Fibroblast of lung (primary cell): ENCODE measurements around the gene TBC1D30. TPM values are rescaled to one million over a fixed set of nuclear protein-coding genes. Genes with fewer than 3 reads are reported as not detected.

Experiments
- DNase-seq, 2 donors: peaks; one replicate each; pipeline versions ENCODE4 v3.0.0 to v3.0.0-alpha.2; 2010; ENCODE audit warnings: low read depth in 2 of 2
- H2AFZ ChIP-seq: 2 replicates; pipeline ENCODE4 v1.5.1; 2012; ENCODE audit warnings: low read length, control low read depth, inconsistent platforms
- H3K27ac ChIP-seq: 2 replicates; pipeline ENCODE4 v1.5.1; 2011; ENCODE audit warnings: low read length, control low read depth; ENCODE audit not compliant: insufficient read depth
- H3K27me3 ChIP-seq: 2 replicates; pipeline ENCODE4 v1.5.1; 2011; ENCODE audit warnings: mild to moderate bottlenecking, low read length; ENCODE audit not compliant: control insufficient read depth, insufficient read depth
- H3K36me3 ChIP-seq: 2 replicates; pipeline ENCODE4 v1.5.1; 2011; ENCODE audit warnings: low read length; ENCODE audit not compliant: control insufficient read depth, insufficient read depth
- H3K4me1 ChIP-seq: 2 replicates; pipeline ENCODE4 v1.5.1; 2011; ENCODE audit warnings: low read length; ENCODE audit not compliant: control insufficient read depth, insufficient read depth; ENCODE audit errors: extremely low read depth
- H3K4me2 ChIP-seq: 2 replicates; pipeline ENCODE4 v1.5.1; 2011; ENCODE audit warnings: low read length, control low read depth; ENCODE audit not compliant: insufficient read depth; ENCODE audit errors: extremely low read depth
- H3K4me3 ChIP-seq, 4 experiments: fragments of 200-600 bp in 1 of 4; sonication (generic) in 1 of 4; replicated peaks in 1 of 4; 2 replicates each; pipeline ENCODE4 v1.5.1; 2011 to 2016; ENCODE audit warnings: low read length in 4 of 4, low read depth in 3 of 4, mild to moderate bottlenecking in 3 of 4, control low read depth in 2 of 4, inconsistent platforms in 1 of 4, mixed read lengths in 1 of 4; ENCODE audit not compliant: insufficient read depth in 1 of 4; ENCODE audit errors: control extremely low read depth in 1 of 4
- H3K79me2 ChIP-seq: 2 replicates; pipeline ENCODE4 v1.5.1; 2012; ENCODE audit warnings: mild to moderate bottlenecking, low read length, inconsistent platforms; ENCODE audit not compliant: control insufficient read depth, insufficient read depth
- H3K9ac ChIP-seq: 2 replicates; pipeline ENCODE4 v1.5.1; 2011; ENCODE audit warnings: mild to moderate bottlenecking, low read length, control low read depth; ENCODE audit not compliant: insufficient read depth
- H3K9me3 ChIP-seq: 2 replicates; pipeline ENCODE4 v1.5.1; 2012; ENCODE audit warnings: low read depth, low read length; ENCODE audit not compliant: control insufficient read depth, insufficient read depth
- H4K20me1 ChIP-seq: 2 replicates; pipeline ENCODE4 v1.5.1; 2011; ENCODE audit warnings: low read length; ENCODE audit not compliant: control insufficient read depth, insufficient read depth; ENCODE audit errors: extremely low read depth
- EZH2 ChIP-seq: IDR thresholded peaks from 2 replicates; pipeline ENCODE4 v1.5.1; 2012; ENCODE audit warnings: low read length, control low read depth, mild to moderate bottlenecking; ENCODE audit errors: missing control alignments
- polyA plus RNA-seq, 2 donors: library from polyadenylated mRNA; depleted of rRNA in 1 of 2; stranded (reverse) in 1 of 2; unstranded in 1 of 2; fragments of >200 nt; gene quantifications; 2 replicates each; pipeline ENCODE4 v1.2.1, GENCODE V29; 2011 to 2012; ENCODE audit warnings: missing spikeins in 1 of 2
- total RNA-seq: library from RNA; depleted of rRNA; stranded (reverse); fragments of >200 nt; gene quantifications from 2 replicates; pipeline ENCODE4 v1.2.1, GENCODE V29; 2014
- TF ChIP-seq, protein P1 (sequence below), 2 donors: IDR thresholded peaks in 1 of 2; conservative IDR thresholded peaks in 1 of 2; 1 replicate in 1 of 2; 2 replicates in 1 of 2; pipeline ENCODE4 v1.5.1; 2011 to 2012; ENCODE audit warnings: low read length in 2 of 2, control low read depth in 1 of 2, inconsistent platforms in 1 of 2, low read depth in 1 of 2, mild to moderate bottlenecking in 1 of 2

The TBC1D30 gene
- total and polyA plus RNA-seq, 2 donors (not counting 1 experiment from before 2014, with no cell fraction given): 0.24 to 0.66 TPM

DNA sequence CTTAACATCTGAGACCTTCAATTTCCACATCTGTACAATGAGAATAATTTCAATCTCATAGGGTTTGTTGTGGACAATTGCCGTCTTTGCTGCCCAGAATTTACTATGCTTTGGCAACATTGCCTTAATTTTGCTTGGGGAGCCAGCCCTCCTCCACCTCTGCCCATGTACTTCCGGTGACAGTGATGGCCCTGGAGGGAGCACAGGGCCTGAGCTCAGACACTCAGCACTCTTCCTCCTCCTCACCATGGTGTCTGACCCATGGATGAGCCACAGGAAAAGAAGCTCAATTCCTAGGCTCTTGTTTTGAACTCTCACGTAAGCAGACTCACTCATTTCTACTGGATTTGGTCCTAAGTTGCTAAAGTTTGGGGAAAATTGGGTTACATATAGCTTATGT lies 58.2 kb downstream of the TBC1D30 start:
- Histone ChIP-seq H3K36me3 (no peaks in the 10 kb centered on the region), H3K4me2 (no peak overlapping the region), H3K79me2 (no peaks in the 10 kb centered on the region), H3K27me3 (peaks cover 8% of the 10 kb centered on the region), H3K27ac (no peak overlapping the region), H3K9ac (no peak overlapping the region), H2AFZ (no peak overlapping the region), H3K4me1 (no peaks in the 10 kb centered on the region), H4K20me1 (no peaks in the 10 kb centered on the region), H3K4me3 (no peak overlapping the region), H3K9me3 (no peaks in the 10 kb centered on the region)
- TF ChIP-seq, protein P1, sequence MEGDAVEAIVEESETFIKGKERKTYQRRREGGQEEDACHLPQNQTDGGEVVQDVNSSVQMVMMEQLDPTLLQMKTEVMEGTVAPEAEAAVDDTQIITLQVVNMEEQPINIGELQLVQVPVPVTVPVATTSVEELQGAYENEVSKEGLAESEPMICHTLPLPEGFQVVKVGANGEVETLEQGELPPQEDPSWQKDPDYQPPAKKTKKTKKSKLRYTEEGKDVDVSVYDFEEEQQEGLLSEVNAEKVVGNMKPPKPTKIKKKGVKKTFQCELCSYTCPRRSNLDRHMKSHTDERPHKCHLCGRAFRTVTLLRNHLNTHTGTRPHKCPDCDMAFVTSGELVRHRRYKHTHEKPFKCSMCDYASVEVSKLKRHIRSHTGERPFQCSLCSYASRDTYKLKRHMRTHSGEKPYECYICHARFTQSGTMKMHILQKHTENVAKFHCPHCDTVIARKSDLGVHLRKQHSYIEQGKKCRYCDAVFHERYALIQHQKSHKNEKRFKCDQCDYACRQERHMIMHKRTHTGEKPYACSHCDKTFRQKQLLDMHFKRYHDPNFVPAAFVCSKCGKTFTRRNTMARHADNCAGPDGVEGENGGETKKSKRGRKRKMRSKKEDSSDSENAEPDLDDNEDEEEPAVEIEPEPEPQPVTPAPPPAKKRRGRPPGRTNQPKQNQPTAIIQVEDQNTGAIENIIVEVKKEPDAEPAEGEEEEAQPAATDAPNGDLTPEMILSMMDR (conservative IDR thresholded peaks at IDR 0.05 in 1 of 2, IDR thresholded peaks at IDR 0.05 in 1 of 2; ENCODE audit: low read depth in 1 of 2, low read length in 2 of 2): no peak
- TF ChIP-seq EZH2: no peak
- no peak for DNase-seq

DNA sequence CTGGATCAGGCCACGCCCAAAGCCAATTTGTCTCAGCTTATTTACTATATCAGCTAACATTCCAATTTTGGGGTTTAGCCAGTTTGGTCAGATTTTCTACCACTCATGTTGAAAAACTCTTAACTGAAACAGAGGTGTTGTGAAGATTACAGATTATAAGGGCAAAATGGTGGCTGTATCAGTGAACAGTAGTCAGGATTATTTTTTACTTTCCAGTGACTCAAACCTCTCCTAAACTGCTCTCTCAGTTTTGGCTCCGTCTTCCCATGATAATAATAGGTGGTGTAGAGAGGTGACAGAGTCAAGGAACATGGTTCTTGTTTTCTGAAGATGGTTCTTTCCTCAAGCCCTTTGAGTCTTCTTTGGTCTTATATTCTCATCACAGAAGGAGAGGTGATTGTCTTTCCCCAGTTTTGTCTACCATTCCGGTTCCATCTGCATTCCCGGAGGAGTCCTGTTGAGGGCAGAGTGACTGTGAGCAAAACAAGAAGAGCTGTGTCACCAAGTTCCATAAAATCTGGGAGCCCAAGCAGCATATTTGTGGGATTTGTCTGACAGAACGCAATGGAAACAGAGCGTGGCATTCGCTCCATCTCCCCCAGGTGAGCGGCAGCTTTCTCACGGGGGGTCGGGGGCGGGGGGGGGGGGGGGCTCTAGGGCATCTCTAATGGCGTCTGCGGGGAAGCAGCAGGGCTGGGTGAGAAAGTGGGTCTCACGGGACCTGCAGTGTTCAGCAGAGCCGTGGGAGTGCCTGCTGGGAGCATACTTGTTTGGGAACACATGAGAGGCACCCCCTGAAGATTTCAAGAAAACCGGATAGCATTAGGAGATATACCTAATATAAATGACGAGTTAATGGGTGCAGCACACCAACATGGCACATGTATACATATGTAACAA lies 59.1 kb downstream of the TBC1D30 start:
- TF ChIP-seq, protein P1 (conservative IDR thresholded peaks at IDR 0.05 in 1 of 2, IDR thresholded peaks at IDR 0.05 in 1 of 2; ENCODE audit: low read depth in 1 of 2, low read length in 2 of 2): no peak
- no peak for TF ChIP-seq EZH2
- Histone ChIP-seq H3K4me1 (no peaks in the 10 kb centered on the region), H3K9me3 (no peaks in the 10 kb centered on the region), H3K4me3 (no peak overlapping the region), H3K27me3 (peaks cover 4% of the 10 kb centered on the region), H3K27ac (no peak overlapping the region), H3K36me3 (no peaks in the 10 kb centered on the region), H3K4me2 (no peak overlapping the region), H2AFZ (no peak overlapping the region), H4K20me1 (no peaks in the 10 kb centered on the region), H3K9ac (no peak overlapping the region), H3K79me2 (no peaks in the 10 kb centered on the region)
- DNase-seq: no peak

DNA sequence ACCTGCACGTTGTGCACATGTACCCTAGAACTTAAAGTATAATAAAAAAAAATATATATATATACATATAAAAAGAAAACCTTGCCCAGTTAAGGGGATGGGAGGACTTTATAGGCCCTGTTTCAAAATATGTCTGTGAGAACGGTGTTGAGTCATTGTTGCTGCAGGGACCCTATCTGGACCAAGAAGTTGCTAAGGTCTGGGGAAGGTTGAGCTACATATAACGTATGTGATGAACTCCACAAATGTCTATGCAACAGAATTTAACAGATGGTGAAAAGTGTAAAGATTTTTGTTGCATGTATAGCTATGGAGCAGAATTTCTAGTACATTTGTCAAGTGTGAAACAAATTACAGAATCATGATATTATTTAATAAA lies 59.7 kb downstream of the TBC1D30 start:
- no peak for DNase-seq

More for the DNA sequence above, 59.7 kb downstream of the TBC1D30 start:
- TF ChIP-seq, protein P1 (conservative IDR thresholded peaks at IDR 0.05 in 1 of 2, IDR thresholded peaks at IDR 0.05 in 1 of 2; ENCODE audit: low read depth in 1 of 2, low read length in 2 of 2): no peak
- no peak for TF ChIP-seq EZH2
- H3K4me2 ChIP-seq: no peak overlapping the region
- H3K9ac ChIP-seq: no peak overlapping the region
- no peaks in the 10 kb centered on the region for H3K4me1 ChIP-seq
- H3K4me3 ChIP-seq: no peak overlapping the region
- H4K20me1 ChIP-seq: no peaks in the 10 kb centered on the region
- H3K27me3 ChIP-seq: peaks cover 4% of the 10 kb centered on the region
- no peaks in the 10 kb centered on the region for H3K9me3 ChIP-seq
- H3K36me3 ChIP-seq: no peaks in the 10 kb centered on the region
- H2AFZ ChIP-seq: no peak overlapping the region
- no peak overlapping the region for H3K27ac ChIP-seq
- no peaks in the 10 kb centered on the region for H3K79me2 ChIP-seq
